Measurements from ENCODE around the gene SH2D1B. TPM values are rescaled to one million over a fixed set of nuclear protein-coding genes. Genes with fewer than 3 reads are reported as not detected.

The SH2D1B gene
- total and polyA plus RNA-seq, 10 donors: 0.85 to 11.0 (median 4.6) TPM

DNA sequence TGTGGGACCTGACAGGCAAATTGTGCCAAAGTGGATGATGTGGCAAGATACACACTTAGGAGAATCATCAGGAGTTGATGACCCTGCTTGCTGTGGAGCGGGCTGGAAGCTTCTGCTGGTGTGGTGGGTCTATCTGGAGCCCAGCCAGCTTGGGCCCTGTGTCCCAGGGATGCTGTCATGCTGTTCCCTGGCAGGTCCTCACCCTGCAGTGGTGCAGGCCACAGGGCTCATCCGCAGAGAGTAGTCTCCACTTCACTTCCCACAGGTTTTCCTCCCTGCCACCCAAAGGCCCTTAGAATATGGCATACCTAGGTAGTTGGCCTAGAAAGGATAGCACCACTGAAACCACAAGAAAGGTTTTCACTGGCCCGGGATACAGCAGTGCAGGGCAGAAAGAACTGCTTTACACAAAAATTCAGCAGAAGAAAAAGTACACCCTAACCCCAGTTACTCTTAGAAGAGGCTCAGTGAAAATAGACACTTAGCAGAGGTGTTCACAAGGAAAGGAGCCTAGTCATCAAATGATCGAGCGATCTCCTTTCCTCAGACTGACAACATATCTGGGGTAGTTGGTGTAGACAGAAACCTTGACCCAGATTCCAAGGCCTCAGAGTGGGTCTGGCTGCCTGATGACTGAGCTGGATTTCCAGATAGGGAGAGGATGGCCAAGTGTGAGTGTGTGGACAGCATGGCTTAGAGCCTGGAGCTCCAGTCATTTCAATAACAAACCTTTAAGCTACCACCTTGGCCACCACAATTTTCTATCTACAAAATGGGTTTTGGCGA is 31.7 kb downstream of the SH2D1B start:
- no peak for DNase-seq
- TF ChIP-seq POLR2A (IDR thresholded peaks at IDR 0.05) (no peak), CTCF (IDR thresholded peaks at IDR 0.05 in 8 of 11, conservative IDR thresholded peaks at IDR 0.05 in 3 of 11) (no peak), POLR2AphosphoS5 (IDR thresholded peaks at IDR 0.05) (no peak)
- 80 to 90% (median 85%) methylated on average over 6 of the region's 6 CpGs for WGBS, 5 donors

GRCh38 chr1:162376691-162377090 is 35.2 kb downstream of the SH2D1B start, which contains the start of gene SPATA46:
Gene SPATA46, minus strand, starts transcription at chr1:162376854. Its CDS starts 64 bp downstream, at chr1:162376790.
- no peak within 1 kb of the TSS for H3K4me3 ChIP-seq
- 89 to 96% (median 92%) methylated on average over 5 of the region's 5 CpGs for WGBS, 5 donors
- no peaks in the 10 kb centered on the region for H3K4me1 ChIP-seq
- H3K9me3 ChIP-seq: no peaks in the 10 kb centered on the region
- DNase-seq: no peak
- no peak within 1 kb of the TSS for H3K27ac ChIP-seq
- peaks cover 0 to 11% (median 0%) of the 10 kb centered on the region in 6 donors for H3K36me3 ChIP-seq
- TF ChIP-seq CTCF (IDR thresholded peaks at IDR 0.05 in 8 of 11, conservative IDR thresholded peaks at IDR 0.05 in 3 of 11): no peak
- H3K27me3 ChIP-seq (replicated peaks in 1 of 7): no peaks in the 10 kb centered on the region
- intact Hi-C loops (cut with DNase I; ENCODE audit: low total_unique reads): no loop called here

More for the DNA sequence above, 31.7 kb downstream of the SH2D1B start:
- H3K36me3 ChIP-seq: peaks cover 0 to 7% (median 0%) of the 10 kb centered on the region in 6 donors
- intact Hi-C loops (cut with DNase I; ENCODE audit: low total_unique reads): no loop called here
- no peak overlapping the region for H3K27ac ChIP-seq
- H3K4me3 ChIP-seq: no peak overlapping the region
- H3K4me1 ChIP-seq: no peaks in the 10 kb centered on the region
- H3K9me3 ChIP-seq: no peaks in the 10 kb centered on the region
- H3K27me3 ChIP-seq (replicated peaks in 1 of 7): no peaks in the 10 kb centered on the region

- Histone ChIP-seq H3K4me3 (no peak overlapping the region), H3K9me3 (no peaks in the 10 kb centered on the region), H3K36me3 (peaks cover 0 to 11% (median 0%) of the 10 kb centered on the region in 6 donors), H3K4me1 (no peaks in the 10 kb centered on the region), H3K27ac (no peak overlapping the region), H3K27me3 (replicated peaks in 1 of 7) (no peaks in the 10 kb centered on the region)
- TF ChIP-seq CTCF (IDR thresholded peaks at IDR 0.05 in 8 of 11, conservative IDR thresholded peaks at IDR 0.05 in 3 of 11) (no peak), POLR2AphosphoS5 (IDR thresholded peaks at IDR 0.05) (no peak), POLR2A (IDR thresholded peaks at IDR 0.05) (no peak)
- DNase-seq: no peak
- whole genome bisulfite sequencing, 5 donors: 76 to 90% (median 83%) methylated on average over 7 to 8 of the region's 8 CpGs
- intact Hi-C loops (cut with DNase I; ENCODE audit: low total_unique reads): no loop called here
Measured at GRCh38 chr1:162375463-162375862, 36.5 kb downstream of the SH2D1B start.

GRCh38 chr1:162374406-162374805 is 37.5 kb downstream of the SH2D1B start:
- Histone ChIP-seq H3K27ac (no peak overlapping the region), H3K4me1 (no peaks in the 10 kb centered on the region), H3K9me3 (no peaks in the 10 kb centered on the region), H3K36me3 (peaks cover 0 to 11% (median 0%) of the 10 kb centered on the region in 6 donors), H3K4me3 (no peak overlapping the region), H3K27me3 (replicated peaks in 1 of 7) (no peaks in the 10 kb centered on the region)
- intact Hi-C loops (cut with DNase I; ENCODE audit: low total_unique reads): no loop called here
- TF ChIP-seq POLR2A (IDR thresholded peaks at IDR 0.05) (no peak), POLR2AphosphoS5 (IDR thresholded peaks at IDR 0.05) (no peak), CTCF (IDR thresholded peaks at IDR 0.05 in 8 of 11, conservative IDR thresholded peaks at IDR 0.05 in 3 of 11) (no peak)
- no peak for DNase-seq
- 73 to 85% (median 82%) methylated on average over 6 to 9 of the region's 9 CpGs for WGBS, 5 donors

Data from spleen (tissue), 11 donors.